ENCODE data around the gene TRIP11.

TRIP11 gene

DNA sequence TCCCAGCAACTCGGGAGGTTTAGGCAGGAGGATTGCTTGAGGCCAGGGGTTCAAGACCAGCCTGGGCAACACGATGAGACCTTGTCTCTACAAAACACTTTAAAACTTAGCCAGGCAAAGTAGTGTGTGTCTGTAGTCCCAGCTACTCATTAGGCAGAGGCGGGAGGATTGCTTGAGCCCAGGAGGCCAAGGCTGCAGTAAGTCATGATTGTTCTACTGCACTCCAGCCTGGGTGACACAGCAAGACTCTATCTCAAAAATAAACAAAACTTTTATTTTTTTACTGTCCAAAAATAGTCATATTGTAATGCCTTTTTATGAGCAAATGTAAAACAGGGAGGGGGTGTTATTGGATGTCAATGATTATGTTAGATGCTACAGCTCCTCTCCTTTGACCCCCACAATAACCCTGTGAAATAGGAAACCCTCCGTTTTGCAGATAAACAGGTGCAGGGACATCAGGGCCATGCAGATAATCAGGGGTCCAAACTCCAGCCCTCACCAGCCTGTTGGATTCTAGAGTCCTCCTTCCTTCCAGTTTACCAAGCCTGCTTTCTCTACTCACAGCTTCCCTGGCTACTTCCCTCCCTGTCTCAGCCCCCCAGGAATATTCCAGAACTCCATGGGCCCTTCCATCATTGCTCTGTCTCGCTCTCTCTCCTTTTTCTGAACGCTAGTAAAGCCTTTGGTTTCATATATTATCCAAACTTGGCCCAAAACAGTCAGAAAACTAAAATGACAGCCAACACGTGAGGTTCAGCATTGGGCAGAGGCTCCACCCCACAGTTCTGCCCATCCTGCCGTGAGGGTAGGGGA lies 86.5 kb downstream of the TRIP11 start:
- DNase-seq: no peak

DNA sequence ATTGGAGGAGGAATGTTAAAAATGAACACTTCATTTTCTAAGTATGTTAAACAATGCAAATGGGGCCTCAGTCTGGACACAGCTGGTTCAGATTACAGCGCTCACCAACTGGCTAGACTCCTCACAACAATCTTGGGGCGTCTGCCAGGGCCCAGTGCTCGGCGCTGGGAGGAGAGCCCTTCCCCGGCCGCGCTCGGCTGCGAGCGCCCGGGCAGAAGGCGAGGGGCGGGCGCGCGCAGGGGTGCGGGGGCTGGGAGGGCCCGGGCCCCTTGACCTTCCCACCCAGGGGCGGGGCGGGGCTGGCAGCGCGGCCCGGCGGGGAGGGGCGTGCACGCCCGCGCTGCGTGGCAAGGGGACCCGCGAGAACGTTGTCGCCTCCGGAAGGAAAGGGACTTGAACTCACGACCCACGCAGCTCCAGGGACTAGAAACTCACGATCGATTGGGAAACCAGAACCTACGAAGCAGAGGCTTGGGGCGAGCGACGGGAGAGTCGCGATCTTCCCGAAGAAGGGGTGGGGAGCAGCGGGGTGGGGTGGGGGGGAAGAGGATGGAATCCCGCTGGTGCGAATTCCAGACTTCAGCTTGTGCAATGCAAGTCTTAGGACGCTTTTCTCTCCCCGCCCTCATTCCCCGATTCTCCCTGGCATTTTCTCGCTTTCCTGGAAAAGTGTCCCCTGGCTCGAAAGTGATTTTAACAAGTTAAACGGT lies 92.2 kb downstream of the TRIP11 start, which contains the start of gene FBLN5:
TSS of gene FBLN5 (minus strand) at position 220 of the 710 bp plus-strand sequence. CDS start 465 bp downstream, outside the sequence.
- DNase-seq: peak; percentile 18

DNA sequence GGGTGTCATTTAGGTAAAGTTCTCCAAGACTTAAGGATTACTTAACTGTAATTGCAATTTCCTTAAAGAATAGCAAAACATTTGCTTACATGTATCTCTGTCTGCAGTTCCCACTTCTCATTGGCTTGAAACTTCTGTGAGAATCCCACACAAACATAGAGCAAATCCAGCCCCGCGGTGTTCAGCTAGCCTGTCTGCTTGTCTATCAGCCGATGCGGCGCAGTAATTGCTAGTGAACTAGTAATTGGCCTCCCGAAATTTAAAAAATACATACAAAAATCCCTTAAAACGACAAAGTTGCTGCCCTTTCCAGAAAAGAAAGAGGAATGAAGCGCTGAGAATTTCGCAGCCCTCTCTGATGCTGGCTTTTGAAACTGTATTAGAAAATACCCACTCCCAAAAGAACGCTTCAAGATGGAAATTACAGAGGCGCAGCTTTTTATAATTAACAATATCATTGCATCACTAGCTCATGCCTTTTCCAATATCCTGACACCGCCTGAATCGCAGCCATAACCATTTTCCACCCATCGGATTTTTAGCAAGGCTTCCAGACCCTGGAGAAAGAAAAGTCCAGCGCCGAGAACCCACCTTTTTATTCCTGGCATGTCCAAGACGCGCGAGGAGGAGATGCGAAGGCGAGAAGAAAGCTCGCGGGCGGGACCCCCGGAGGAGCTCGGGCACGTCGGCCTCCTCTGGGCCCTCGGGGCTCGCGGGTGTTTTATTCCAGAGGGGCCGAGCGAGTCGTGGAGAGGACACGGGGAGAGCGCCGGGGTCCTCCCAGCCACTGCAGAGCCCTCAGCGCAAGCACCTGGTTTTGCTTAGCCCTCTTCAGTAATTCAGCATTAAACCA lies 93.0 kb downstream of the TRIP11 start:
- no peak for DNase-seq

DNA sequence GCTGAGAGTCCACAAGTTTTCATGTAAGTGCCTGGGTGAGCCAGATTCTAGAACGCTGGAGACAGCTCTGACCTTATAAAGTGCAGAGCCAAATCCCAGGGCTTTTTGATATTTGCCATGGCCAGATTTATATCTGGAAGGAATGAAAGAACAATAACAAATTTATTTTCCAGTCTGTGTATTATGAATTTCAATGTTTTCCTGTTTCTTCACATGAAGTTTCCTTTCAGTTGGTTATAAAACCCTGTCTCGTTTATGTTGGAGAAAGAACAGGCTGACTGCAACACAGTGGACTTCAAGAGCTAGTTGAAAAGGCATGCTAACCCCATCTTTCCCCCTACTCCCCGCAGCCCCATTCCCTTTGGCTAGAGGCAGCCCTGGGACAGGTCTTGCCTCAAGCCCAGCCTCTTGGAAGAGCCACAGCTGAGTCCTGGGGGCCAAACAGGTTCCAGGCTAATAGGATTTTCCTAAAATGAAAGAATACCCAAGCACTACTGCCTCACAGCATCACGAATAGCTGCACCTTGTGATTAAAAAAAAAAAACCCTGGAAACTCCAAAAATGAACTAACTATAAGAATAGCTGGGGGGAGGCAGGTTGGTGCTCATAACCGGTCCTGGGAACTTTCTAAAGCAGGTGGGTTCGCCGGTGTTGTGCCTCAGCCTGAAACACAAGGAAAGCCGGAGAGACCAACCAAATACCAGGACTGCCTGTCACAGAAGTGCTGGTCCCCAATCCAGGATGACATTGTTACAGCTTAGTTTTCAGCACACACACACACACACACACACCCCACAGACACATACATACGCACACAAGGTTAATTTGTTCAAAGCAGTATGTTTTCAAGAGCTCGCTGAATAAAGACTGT lies 93.9 kb downstream of the TRIP11 start:
- DNase-seq: no peak

DNA sequence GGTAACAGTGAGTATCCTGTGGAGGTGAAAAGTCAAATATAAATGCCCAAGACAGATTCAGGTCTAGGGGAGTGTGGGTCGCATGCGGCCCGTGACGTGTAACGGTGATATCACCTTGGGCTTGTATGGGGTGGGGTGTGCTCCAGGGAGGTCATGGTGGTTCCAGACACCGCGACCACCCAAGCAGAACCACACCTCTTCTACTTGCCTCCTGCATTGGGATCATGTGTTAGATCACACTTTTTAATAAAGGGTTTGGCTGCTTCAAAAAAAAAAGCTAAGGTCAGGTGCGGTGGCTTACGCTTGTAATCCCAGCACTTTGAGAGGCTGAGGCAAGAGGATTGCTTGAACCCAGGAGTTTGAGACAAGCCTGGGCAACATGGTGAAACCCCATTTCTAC lies 96.9 kb downstream of the TRIP11 start:
- DNase-seq: no peak

DNA sequence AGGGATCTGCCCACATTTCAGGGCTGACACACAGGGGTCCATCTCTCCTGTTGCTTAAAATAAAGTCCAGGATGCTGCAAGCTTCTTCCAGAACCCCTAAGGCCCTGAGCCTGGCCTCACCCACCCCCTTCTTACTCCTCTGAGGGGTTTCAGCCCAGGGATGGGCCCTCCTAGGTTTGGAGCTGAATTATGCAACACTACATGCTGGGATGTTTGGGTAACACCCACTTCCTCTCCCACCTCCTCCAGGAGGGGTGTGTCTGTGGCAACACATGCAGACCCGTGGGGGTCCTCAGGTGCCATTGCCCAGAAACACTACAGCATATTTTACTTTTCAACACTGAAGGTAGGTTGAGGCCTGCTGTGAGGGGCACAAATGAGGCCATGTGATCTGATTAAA lies 97.7 kb downstream of the TRIP11 start:
- DNase-seq: no peak

DNA sequence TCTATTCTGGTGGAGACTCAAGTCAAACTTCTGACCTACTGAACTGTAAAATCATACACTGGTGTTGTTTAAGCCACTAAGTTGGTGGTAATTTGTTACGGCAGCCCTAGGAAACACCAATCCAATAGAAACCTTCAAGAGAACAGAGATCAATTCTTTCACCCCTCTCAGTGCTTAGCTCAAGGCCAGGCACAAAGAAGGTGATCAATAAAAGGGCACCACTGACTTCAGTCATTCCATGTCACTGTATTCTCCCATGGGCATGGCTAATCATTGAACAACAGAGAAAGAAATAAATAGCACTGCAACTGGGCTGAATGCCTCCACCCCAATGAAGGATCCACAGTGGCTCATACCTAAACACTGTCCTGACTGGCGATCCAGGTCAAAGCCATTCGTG lies 99.7 kb downstream of the TRIP11 start:
- DNase-seq: no peak

DNA sequence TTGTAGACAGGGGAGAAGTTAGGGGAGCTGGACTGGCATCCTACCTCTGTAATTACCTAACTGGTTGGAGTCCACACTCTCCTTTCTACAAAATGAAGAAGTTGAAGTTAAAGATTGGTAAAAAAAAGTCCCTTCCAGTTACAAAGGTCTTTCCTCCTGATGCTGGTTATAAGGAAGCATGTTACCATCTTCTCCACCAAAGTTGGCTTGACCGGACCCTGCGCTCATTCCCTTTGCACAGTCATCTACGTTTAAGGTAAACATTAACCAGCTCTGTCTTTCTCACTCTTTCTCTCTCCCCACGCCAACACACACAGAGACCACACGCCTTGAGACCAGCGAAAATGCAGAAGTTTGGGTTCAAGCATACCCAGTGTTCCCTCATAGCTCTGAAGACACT lies 104.3 kb downstream of the TRIP11 start:
- DNase-seq: no peak

DNA sequence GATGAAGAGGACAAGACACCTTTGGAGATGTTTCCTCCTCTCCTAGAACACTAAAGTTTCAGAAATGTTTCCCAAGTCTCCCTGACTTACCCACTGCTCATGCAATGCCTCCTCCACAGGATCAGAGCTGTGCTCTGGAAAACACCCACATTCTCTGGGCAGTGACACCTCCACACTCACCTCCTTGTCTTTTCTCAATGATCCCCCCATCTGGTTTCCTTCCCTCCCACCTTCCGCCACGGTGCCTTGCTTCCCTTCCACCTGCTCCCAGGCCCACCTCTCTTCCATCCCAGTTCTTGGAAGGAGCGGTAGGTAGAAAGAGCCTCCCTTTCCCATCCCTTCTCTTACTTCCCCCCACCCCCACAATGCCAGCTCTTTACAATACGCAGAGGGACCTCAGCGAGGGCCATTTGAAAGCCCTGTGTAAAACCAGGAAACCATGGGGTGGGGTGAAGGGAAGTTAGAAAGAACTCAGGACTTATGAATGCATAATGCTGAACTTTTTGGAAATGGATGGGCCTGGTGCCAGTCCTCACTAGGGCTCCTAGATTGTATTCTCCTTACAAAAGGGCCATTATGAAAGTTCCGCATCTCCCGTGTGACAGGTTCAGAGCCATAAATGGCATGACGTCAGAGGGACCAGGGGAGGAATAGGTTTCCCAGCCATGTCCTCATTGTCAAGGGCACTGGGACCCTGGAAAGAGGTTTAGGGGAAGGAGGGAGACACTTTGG lies 105.1 kb downstream of the TRIP11 start:
- no peak for DNase-seq

DNA sequence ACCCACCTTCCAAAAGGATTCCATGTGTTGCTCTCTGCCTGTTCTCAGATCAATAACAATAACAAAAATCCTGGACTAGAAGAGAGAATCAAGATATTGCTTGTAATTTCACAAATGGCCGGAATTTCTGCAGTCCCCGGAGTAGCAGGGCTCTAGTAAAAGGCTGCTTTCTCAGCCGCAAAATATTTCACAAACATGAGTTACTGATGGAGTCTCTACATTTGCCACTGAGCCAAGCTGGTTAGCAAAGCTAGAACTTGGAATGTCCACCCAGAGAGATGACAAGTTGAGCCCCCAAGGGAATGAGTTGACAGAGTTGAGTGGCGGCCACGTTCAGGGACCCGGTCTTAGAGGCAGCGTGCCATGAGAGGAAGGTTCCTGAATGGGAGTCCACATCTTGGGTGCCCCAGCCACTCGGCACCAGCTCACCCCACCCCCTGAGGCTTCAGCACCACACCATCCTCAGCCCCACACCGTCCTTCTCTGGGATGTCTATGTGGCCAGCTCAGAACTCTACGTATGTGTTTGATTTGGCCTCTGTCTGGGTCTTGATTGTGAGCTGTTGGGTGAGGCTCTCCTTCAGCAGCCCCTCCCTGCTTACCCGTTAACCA lies 108.3 kb downstream of the TRIP11 start:
- DNase-seq: no peak

DNA sequence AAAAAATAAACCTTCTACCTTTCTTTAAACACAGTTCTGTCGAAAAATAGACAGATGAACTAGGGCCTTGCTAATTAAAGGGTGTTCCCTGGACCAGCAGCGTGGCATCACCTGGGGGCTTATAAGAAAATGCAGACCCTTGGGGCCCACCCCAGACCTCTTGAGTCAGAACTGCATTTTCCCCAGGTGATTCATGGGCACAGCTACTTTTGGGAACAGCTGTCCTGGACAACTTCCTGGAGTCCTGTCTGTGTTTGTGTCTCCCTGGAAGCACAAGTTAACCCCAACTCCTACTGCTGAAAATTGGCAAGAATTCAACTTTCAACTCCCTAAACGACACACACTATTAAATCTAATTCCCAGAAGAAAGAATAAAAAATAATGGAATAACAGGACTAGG lies 110.2 kb downstream of the TRIP11 start:
- DNase-seq: no peak

DNA sequence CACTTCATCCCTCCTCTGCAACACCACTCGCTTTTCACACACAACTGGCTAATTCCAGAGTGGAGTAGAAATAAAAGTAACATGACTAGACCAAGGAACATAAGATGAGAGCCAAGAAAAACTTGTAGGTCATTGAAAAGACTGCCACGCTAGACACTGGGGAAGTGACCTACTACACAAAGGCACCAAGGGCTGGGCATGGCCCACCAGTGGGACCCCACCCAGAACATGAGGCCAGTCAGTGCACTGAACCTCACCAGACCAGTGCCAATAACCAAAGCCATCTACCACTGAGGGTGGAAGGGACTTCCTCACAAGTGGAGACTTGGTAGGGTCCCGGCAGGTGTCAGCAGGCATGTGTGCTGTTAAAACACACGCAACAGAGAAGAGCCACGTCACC lies 112.1 kb downstream of the TRIP11 start:
- DNase-seq: no peak

DNA sequence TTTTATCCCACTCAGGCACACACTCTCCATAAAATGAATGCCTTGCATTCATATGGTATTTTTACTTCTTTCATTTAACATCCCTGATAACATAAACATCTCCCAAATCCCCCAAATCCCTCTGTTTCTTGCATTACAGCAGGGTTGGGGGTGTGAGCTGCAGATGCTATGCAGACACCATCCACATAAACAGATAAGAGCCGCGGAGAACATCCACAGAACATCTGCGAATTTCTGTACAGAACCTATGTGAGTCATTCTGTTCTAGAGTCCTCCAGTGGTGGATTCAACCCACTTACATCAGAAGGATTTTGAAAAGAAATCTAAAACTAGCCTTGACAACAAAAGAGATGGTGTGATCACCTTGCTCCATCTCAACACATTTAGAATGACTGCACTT lies 112.7 kb downstream of the TRIP11 start:
- no peak for DNase-seq

DNA sequence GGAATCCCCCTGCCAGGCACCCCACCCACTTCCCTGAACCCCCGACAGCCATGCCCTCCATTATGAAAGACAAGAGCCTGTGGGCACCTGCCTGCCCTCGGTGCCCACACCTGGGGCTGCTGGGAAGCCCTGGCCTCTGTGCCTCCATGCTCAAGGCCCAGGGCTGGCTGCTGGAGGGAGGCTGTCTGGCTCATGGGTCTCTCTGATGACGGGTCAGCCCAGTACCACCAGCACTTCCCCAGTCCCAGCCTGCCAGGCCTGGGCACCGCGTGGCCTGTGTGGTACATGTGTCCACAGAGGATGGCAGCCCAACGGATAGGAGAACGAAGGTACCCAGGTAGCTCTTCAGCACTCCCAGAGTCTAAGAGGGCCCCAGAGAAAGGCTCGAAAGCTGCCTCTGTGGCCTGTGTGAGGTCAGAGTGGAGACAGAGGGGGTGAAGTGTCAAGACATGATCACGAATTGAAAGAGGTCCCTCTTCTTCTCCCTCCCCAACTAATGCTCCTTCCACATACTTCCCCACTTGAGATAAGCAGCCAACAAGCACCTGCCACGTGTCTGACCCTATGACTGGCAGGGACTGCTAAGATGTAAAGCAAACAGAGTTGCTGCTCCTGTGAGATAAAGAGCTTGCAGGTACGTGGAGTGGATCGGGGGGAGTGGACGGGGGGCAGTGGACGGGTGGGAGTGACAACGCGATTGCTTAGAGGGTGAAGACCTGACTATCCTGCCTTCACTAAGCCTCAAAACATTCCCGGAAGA lies 113.5 kb downstream of the TRIP11 start:
- DNase-seq: no peak

DNA sequence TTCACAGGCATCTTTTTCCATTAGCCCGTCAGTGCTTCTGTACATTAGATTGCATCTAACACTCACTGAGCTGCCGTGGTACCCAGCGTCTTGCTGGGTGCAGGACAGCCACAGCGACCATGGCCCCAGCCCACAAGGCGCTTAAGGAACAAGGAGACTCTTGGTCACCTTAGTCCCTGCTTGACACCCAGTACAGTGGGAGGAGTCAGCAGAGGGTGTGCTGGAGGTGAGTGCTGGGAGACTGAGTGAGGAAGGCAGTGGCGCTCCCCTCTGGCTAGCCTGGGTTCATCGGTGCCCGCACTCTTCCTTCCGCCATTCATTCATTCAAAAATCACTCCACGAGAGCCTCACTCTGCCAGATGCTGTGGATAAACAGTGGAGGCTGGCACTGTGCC lies 114.1 kb downstream of the TRIP11 start:
- no peak for DNase-seq

DNA sequence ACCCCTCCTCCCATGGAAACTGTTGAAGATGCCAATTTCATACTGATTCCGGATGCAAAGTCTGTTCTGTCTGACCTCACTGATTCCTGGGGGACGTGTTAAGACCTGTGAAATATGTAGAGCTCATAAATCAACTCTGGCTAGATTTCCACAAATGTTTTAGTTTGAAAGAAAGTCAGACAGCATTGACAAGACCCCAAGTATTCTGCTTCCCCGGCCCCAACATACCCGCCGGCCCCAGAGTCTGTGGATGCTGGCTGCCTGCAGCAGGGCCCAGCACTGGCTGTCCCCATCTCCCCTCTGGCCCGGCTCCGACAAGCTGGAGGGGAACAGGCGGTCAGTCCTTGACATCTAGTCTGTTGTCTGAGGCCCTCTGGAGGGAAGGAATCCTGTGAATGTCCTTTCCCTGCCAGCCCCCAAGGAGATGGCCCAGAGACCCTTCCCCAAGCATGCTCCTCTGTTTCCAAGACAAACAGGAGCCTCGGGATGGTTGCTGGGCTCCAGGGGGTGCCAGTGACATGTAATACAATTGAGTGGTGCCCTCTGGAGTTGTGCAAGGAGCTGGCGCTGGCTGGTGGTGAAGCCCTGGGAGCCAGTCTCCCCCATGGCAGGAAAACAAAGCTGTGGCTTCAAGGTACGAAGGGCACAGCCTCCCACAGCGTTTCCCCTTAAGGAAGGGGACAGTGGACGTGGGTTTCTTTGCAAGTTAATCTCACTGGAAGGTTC lies 114.7 kb downstream of the TRIP11 start:
- DNase-seq: no peak

DNA sequence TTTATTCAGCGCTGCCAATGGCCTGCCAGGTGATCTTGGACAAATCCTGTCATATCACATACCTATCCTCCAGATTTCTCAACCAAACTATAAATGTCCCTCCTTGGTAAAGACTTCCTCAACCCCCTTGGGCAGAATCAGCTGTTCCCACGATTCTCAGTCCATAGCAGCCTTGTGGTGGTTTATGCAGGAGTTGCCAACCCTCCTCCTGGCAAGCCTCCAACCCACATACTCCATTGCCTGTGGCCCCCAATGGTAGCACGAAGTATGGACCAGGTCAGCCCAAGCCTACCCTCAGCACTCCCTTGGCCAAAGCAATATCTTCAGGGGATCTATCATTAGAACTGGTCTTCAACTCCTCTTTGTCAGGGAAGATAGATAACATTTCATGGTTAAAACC lies 119.3 kb downstream of the TRIP11 start:
- DNase-seq: no peak

DNA sequence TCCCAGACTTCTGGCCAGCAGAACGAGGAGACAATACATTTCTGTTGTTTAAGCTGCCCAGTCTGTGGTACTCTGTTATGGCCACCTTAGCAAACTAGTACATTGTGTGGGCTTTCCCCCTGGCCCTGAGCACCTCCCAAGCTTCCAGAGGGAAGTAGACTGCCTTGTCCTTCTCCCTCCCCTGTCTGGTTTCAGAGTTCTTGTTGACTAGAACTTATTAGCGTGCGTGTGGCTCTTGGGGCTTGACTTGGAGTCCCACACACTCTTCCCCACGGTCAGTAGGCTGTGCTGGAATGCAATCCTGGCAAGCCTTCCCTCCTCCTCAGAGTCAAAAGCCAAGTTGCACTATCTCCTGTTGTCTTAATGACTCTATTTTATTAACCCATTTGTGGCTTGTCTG lies 120.0 kb downstream of the TRIP11 start:
- no peak for DNase-seq

DNA sequence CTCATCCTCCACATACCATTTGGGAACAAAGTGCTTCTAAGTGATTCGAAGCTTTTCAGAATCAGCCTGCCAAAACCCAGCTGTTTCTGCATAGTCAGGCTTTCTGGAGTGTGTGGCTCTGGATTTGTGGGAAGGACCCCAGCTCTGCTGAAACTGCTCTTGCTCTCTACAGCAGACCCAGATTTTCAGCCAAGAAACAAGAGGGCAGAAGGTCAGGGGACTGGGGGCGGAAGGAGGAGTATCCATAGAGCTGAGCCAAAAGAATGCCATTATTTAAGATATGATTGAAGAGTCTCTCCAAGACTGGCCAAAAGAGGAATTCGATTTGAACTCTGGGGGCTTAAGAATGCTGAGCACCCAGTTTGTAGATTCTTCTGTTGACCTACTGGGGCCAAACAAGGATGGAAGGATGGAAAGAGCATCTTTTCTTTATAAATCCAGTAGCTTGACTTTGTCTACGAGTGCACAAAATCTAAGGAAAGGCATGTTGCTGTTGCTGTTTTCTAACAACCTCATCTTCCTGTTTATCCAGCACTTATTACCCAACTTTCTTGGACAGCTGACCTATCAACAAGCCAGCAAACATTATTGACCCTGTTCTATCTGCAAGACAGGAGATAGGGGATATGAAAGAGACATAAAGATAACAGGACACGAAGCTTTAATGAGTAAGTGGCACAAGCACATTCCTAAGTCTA lies 121.5 kb downstream of the TRIP11 start:
- DNase-seq: no peak

All from activated gamma-delta T cell (primary cell).